ENCODE measurements around the gene VEPH1. TPM values are rescaled to one million over a fixed set of nuclear protein-coding genes. Genes with fewer than 3 reads are reported as not detected.

The VEPH1 gene
- polyA plus RNA-seq, 2 of the 4 experiments (the other 2 are of a cell fraction) = 0.04 to 0.16 TPM

- CTCF ChIA-PET = interaction anchor here (0.6 to 1.2 kb wide), 4 partner anchors 12 to 256 kb away, joined by 3 read pairs; no protein-coding TSS in a partner anchor
- no peak for ATAC-seq
- H3K9me3 ChIP-seq = no peaks in the 10 kb centered on the region
- no peak overlapping the region for H3K27ac ChIP-seq
- TF ChIP-seq ESRRA (IDR thresholded peaks at IDR 0.05; ENCODE audit: borderline replicate concordance, low read length) (no peak), EHMT2 (IDR thresholded peaks at IDR 0.05; ENCODE audit: low read depth) (no peak), CTCF (IDR thresholded peaks at IDR 0.05) (no peak), HOXB5 (CRISPR knock-in tag; IDR thresholded peaks at IDR 0.05) (no peak), ELK1 (IDR thresholded peaks at IDR 0.05; ENCODE audit: low read depth, low read length) (no peak), KDM5A (IDR thresholded peaks at IDR 0.05) (no peak), BHLHE40 (IDR thresholded peaks at IDR 0.05; ENCODE audit: low read depth, low read length) (no peak), POLR2A (IDR thresholded peaks at IDR 0.05; ENCODE audit: low read length) (no peak), HOXB13 (CRISPR knock-in tag; IDR thresholded peaks at IDR 0.05; ENCODE audit: low read depth) (no peak)
- H3K4me1 ChIP-seq = no peaks in the 10 kb centered on the region
- no peak overlapping the region for H3K4me2 ChIP-seq
- POLR2A ChIA-PET = no interaction called here
- DNase-seq (ENCODE audit: low read depth in 1 of 2, low spot score in 1 of 2) = no peak
- WGBS (ENCODE audit: missing lambda C conversion rate) = 50% methylated on average over 2 of the region's 2 CpGs
- FAIRE-seq = no peak
- H3K4me3 ChIP-seq = no peak overlapping the region
Observed at GRCh38 chr3:157220883-157221282, 282.3 kb downstream of the VEPH1 start.

GRCh38 chr3:157220211-157220610 lies 283.0 kb downstream of the VEPH1 start:
- no peaks in the 10 kb centered on the region for H3K4me1 ChIP-seq
- WGBS (ENCODE audit: missing lambda C conversion rate) = 13% methylated on average over 1 of the region's 1 CpG
- no peak for DNase-seq (ENCODE audit: low read depth in 1 of 2, low spot score in 1 of 2)
- no peaks in the 10 kb centered on the region for H3K9me3 ChIP-seq
- no peak for ATAC-seq
- no peak overlapping the region for H3K27ac ChIP-seq
- no peak overlapping the region for H3K4me3 ChIP-seq
- H3K4me2 ChIP-seq = no peak overlapping the region
- TF ChIP-seq CHD2 (IDR thresholded peaks at IDR 0.05; ENCODE audit: low read length, partially characterized antibody) (no peak), JUNB (IDR thresholded peaks at IDR 0.05) (no peak), CHD4 (IDR thresholded peaks at IDR 0.05; ENCODE audit: borderline replicate concordance) (no peak), HEYL (CRISPR knock-in tag; IDR thresholded peaks at IDR 0.05) (no peak), EHMT2 (IDR thresholded peaks at IDR 0.05; ENCODE audit: low read depth) (no peak), FOSL2 (IDR thresholded peaks at IDR 0.05) (no peak), FOSL2 (CRISPR knock-in tag; IDR thresholded peaks at IDR 0.05) (no peak), TP53 (CRISPR knock-in tag; IDR thresholded peaks at IDR 0.05) (no peak)
- FAIRE-seq = no peak
- ChIA-PET CTCF (interaction anchor here (1.2 kb wide), 2 partner anchors 12 to 226 kb away, joined by 3 read pairs; no protein-coding TSS in a partner anchor), POLR2A (no interaction called here)

GRCh38 chr3:157219215-157219614 lies 284.0 kb downstream of the VEPH1 start:
- ATAC-seq = no peak
- H3K4me2 ChIP-seq = no peak overlapping the region
- H3K9me3 ChIP-seq = no peaks in the 10 kb centered on the region
- no peak for DNase-seq (ENCODE audit: low read depth in 1 of 2, low spot score in 1 of 2)
- CTCF ChIA-PET = interaction anchor here (1.2 to 1.4 kb wide), 2 partner anchors 15 to 227 kb away, joined by 3 to 4 read pairs; no protein-coding TSS in a partner anchor
- TF ChIP-seq EHMT2 (IDR thresholded peaks at IDR 0.05; ENCODE audit: low read depth) (no peak), KDM1A (IDR thresholded peaks at IDR 0.05; ENCODE audit: low read depth) (no peak), MAFK (IDR thresholded peaks at IDR 0.05; ENCODE audit: partially characterized antibody) (peak; percentile 78), TFCP2L1 (CRISPR knock-in tag; IDR thresholded peaks at IDR 0.05) (no peak)
- no peak for FAIRE-seq
- H3K27ac ChIP-seq = no peak overlapping the region
- POLR2A ChIA-PET = no interaction called here
- H3K4me1 ChIP-seq = no peaks in the 10 kb centered on the region
- no peak overlapping the region for H3K4me3 ChIP-seq
- 43% methylated on average over 3 of the region's 3 CpGs for WGBS (ENCODE audit: missing lambda C conversion rate)

Other genes starting within 250 kb of the VEPH1 start
- gene PTX3, start 66.6 kb downstream of the VEPH1 start, polyA plus RNA-seq (2011; rRNA removed) = 0.35 and 0.85 TPM in 2 replicates
- gene PTX3, start 66.6 kb downstream of the VEPH1 start, polyA plus RNA-seq (2017; fragmentation: RNase III; extraction: RNeasy Plus Mini Kit Qiagen cat#74134 plus additional on column Dnase treatment) = 0.14 to 0.55 TPM (median 0.38 TPM) in 3 replicates

All from A549 (cell line).